GM21526 (cell line): ENCODE results near the gene CYBC1.
"Not testable (repeated sequence)": the region's sequence is repeated elsewhere in the genome, so short reads cannot be mapped to it uniquely, and the experiment has no call there.

Source experiments
- ATAC-seq: cut with Tn5 transposase; IDR thresholded peaks from one replicate; pipeline ENCODE4 v1.9.1; 2021; ENCODE audit warnings: moderate library complexity; ENCODE audit not compliant: unreplicated experiment, low FRiP score

Gene CYBC1

GRCh38 chr17:82435601-82436583, 14.7 kb downstream of the CYBC1 start:
- no peak for ATAC-seq

GRCh38 chr17:82435103-82435502, 15.4 kb downstream of the CYBC1 start:
- no peak for ATAC-seq

- no peak for ATAC-seq
Observed at GRCh38 chr17:82434216-82434565, 16.4 kb downstream of the CYBC1 start.

GRCh38 chr17:82433560-82434215, 16.9 kb downstream of the CYBC1 start:
- no peak for ATAC-seq

GRCh38 chr17:82432017-82432416, 18.5 kb downstream of the CYBC1 start:
- ATAC-seq, result no peak

- ATAC-seq, result no peak
Observed at GRCh38 chr17:82429824-82430223, 20.7 kb downstream of the CYBC1 start.

GRCh38 chr17:82428546-82428945, 22.0 kb downstream of the CYBC1 start:
- no peak for ATAC-seq

GRCh38 chr17:82424863-82425159, 25.7 kb downstream of the CYBC1 start:
- ATAC-seq, result no peak

GRCh38 chr17:82424001-82424862, 26.3 kb downstream of the CYBC1 start:
- no peak for ATAC-seq

GRCh38 chr17:82419540-82419939, 31.0 kb downstream of the CYBC1 start:
- no peak for ATAC-seq

GRCh38 chr17:82418001-82418986, 32.3 kb downstream of the CYBC1 start, which contains the start of the genes HEXD and OGFOD3:
Gene HEXD, plus strand, starts transcription at chr17:82418347. Its CDS starts 1,453 bp downstream, at chr17:82419800.
Gene OGFOD3, minus strand, starts transcription at chr17:82418586. Its CDS starts 101 bp downstream, at chr17:82418485.
- ATAC-seq, result peak; percentile 73

- no peak for ATAC-seq
Observed at GRCh38 chr17:82416771-82417170, 33.8 kb downstream of the CYBC1 start.

- ATAC-seq, result no peak
Observed at GRCh38 chr17:82416264-82416663, 34.3 kb downstream of the CYBC1 start.

GRCh38 chr17:82415786-82416185, 34.8 kb downstream of the CYBC1 start:
- no peak for ATAC-seq

- no peak for ATAC-seq
Observed at GRCh38 chr17:82415336-82415735, 35.2 kb downstream of the CYBC1 start.

GRCh38 chr17:82414548-82415281, 35.8 kb downstream of the CYBC1 start:
- ATAC-seq, result no peak

GRCh38 chr17:82412535-82413520, 37.7 kb downstream of the CYBC1 start:
- no peak for ATAC-seq

- not testable (repeated sequence) for ATAC-seq
Observed at GRCh38 chr17:82412081-82412480, 38.5 kb downstream of the CYBC1 start.
